ENCODE data around the gene SYTL1. TPM values are rescaled to one million over a fixed set of nuclear protein-coding genes. Genes with fewer than 3 reads are reported as not detected.

The SYTL1 gene
- total RNA-seq, 1 donor from 2014 or later = 9.4 TPM

GRCh38 chr1:27357281-27358037 is 15.6 kb downstream of the SYTL1 start:
- peaks cover 56% of the 10 kb centered on the region for H3K27me3 Mint-ChIP-seq
- H3K4me3 Mint-ChIP-seq (ENCODE audit: low read depth) = no peak overlapping the region

GRCh38 chr1:27358038-27358927 is 16.5 kb downstream of the SYTL1 start:
- DNase-seq (ENCODE audit: low spot score, unreplicated experiment) = no peak
- no peak for TF ChIP-seq CTCF (IDR thresholded peaks at IDR 0.05; ENCODE audit: unreplicated experiment)
- H3K9me3 Mint-ChIP-seq (ENCODE audit: low read depth) = no peaks in the 10 kb centered on the region
- H3K27ac Mint-ChIP-seq = no peak overlapping the region
- H3K4me1 Mint-ChIP-seq (ENCODE audit: low read depth) = peaks cover 4% of the 10 kb centered on the region
- H3K36me3 Mint-ChIP-seq (ENCODE audit: insufficient read depth) = no peaks in the 10 kb centered on the region
- H3K4me3 Mint-ChIP-seq (ENCODE audit: low read depth) = no peak overlapping the region
- H3K27me3 Mint-ChIP-seq = peaks cover 64% of the 10 kb centered on the region

More at GRCh38 chr1:27357281-27358037, 15.6 kb downstream of the SYTL1 start:
- no peak overlapping the region for H3K27ac Mint-ChIP-seq
- DNase-seq (ENCODE audit: low spot score, unreplicated experiment) = peak; percentile 65
- peak; percentile 98 for TF ChIP-seq CTCF (IDR thresholded peaks at IDR 0.05; ENCODE audit: unreplicated experiment)
- peaks cover 4% of the 10 kb centered on the region for H3K4me1 Mint-ChIP-seq (ENCODE audit: low read depth)
- H3K36me3 Mint-ChIP-seq (ENCODE audit: insufficient read depth) = no peaks in the 10 kb centered on the region
- H3K9me3 Mint-ChIP-seq (ENCODE audit: low read depth) = no peaks in the 10 kb centered on the region

- Mint-ChIP-seq H3K36me3 (ENCODE audit: insufficient read depth) (no peaks in the 10 kb centered on the region), H3K27ac (no peak overlapping the region)
Measured at GRCh38 chr1:27358928-27359313, 17.1 kb downstream of the SYTL1 start.

GRCh38 chr1:27359822-27360158 is 18.0 kb downstream of the SYTL1 start:
- Mint-ChIP-seq H3K4me1 (ENCODE audit: low read depth) (peaks cover 4% of the 10 kb centered on the region), H3K36me3 (ENCODE audit: insufficient read depth) (no peaks in the 10 kb centered on the region), H3K27me3 (peaks cover 69% of the 10 kb centered on the region), H3K27ac (peak overlapping the region; percentile 73), H3K4me3 (ENCODE audit: low read depth) (peak overlapping the region; percentile 65), H3K9me3 (ENCODE audit: low read depth) (no peaks in the 10 kb centered on the region)
- DNase-seq (ENCODE audit: low spot score, unreplicated experiment) = no peak
- TF ChIP-seq CTCF (IDR thresholded peaks at IDR 0.05; ENCODE audit: unreplicated experiment) = no peak

More at GRCh38 chr1:27358928-27359313, 17.1 kb downstream of the SYTL1 start:
- H3K27me3 Mint-ChIP-seq = peaks cover 65% of the 10 kb centered on the region
- no peaks in the 10 kb centered on the region for H3K9me3 Mint-ChIP-seq (ENCODE audit: low read depth)
- DNase-seq (ENCODE audit: low spot score, unreplicated experiment) = no peak
- no peak for TF ChIP-seq CTCF (IDR thresholded peaks at IDR 0.05; ENCODE audit: unreplicated experiment)
- H3K4me3 Mint-ChIP-seq (ENCODE audit: low read depth) = no peak overlapping the region
- H3K4me1 Mint-ChIP-seq (ENCODE audit: low read depth) = peaks cover 4% of the 10 kb centered on the region

Data from progenitor cell of endocrine pancreas (in vitro differentiated cells).